Neural cell (in vitro differentiated cells): ENCODE results near the gene ADAMTS16.

ENCODE experiments used
- EZH2 ChIP-seq: fragments of 200-600, 300-800 bp; shearing (Covaris generic), sonication (generic); IDR thresholded peaks from 2 replicates; pipeline ENCODE4 v1.6.1; 2014; ENCODE audit warnings: antibody characterized with exemption, low read length, borderline replicate concordance, mild to moderate bottlenecking; ENCODE audit not compliant: insufficient read depth, poor library complexity, severe bottlenecking
- POLR2AphosphoS5 ChIP-seq: IDR thresholded peaks from 2 replicates; pipeline ENCODE4 v1.6.1; 2012
- RAD21 ChIP-seq: fragments of 450-650 bp; conservative IDR thresholded peaks from 2 replicates; pipeline ENCODE4 v1.6.1; 2014; ENCODE audit warnings: antibody characterized with exemption, mild to moderate bottlenecking, moderate library complexity
- TF ChIP-seq, protein P1 (sequence below): fragments of 450-650 bp; IDR thresholded peaks from 2 replicates; pipeline ENCODE4 v1.5.1; 2014; ENCODE audit warnings: antibody characterized with exemption, mild to moderate bottlenecking, moderate library complexity; ENCODE audit not compliant: poor library complexity, severe bottlenecking

GRCh38 chr5:5273398-5273797, 133.3 kb downstream of the ADAMTS16 start:
- TF ChIP-seq, protein P1, sequence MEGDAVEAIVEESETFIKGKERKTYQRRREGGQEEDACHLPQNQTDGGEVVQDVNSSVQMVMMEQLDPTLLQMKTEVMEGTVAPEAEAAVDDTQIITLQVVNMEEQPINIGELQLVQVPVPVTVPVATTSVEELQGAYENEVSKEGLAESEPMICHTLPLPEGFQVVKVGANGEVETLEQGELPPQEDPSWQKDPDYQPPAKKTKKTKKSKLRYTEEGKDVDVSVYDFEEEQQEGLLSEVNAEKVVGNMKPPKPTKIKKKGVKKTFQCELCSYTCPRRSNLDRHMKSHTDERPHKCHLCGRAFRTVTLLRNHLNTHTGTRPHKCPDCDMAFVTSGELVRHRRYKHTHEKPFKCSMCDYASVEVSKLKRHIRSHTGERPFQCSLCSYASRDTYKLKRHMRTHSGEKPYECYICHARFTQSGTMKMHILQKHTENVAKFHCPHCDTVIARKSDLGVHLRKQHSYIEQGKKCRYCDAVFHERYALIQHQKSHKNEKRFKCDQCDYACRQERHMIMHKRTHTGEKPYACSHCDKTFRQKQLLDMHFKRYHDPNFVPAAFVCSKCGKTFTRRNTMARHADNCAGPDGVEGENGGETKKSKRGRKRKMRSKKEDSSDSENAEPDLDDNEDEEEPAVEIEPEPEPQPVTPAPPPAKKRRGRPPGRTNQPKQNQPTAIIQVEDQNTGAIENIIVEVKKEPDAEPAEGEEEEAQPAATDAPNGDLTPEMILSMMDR, result no peak
- TF ChIP-seq EZH2 (no peak), POLR2AphosphoS5 (no peak), RAD21 (no peak)
